WI38 (cell line): ENCODE measurements around the gene ITGB4.

Source experiments
- H3K4me3 ChIP-seq: 2 replicates; pipeline ENCODE4 v1.5.1; 2011; ENCODE audit warnings: low read depth, mild to moderate bottlenecking, control low read depth, low read length
- TF ChIP-seq, protein P1 (sequence below): IDR thresholded peaks from 2 replicates; pipeline ENCODE4 v1.5.1; 2012; ENCODE audit warnings: low read depth, mild to moderate bottlenecking, control low read depth, low read length

The ITGB4 gene

DNA sequence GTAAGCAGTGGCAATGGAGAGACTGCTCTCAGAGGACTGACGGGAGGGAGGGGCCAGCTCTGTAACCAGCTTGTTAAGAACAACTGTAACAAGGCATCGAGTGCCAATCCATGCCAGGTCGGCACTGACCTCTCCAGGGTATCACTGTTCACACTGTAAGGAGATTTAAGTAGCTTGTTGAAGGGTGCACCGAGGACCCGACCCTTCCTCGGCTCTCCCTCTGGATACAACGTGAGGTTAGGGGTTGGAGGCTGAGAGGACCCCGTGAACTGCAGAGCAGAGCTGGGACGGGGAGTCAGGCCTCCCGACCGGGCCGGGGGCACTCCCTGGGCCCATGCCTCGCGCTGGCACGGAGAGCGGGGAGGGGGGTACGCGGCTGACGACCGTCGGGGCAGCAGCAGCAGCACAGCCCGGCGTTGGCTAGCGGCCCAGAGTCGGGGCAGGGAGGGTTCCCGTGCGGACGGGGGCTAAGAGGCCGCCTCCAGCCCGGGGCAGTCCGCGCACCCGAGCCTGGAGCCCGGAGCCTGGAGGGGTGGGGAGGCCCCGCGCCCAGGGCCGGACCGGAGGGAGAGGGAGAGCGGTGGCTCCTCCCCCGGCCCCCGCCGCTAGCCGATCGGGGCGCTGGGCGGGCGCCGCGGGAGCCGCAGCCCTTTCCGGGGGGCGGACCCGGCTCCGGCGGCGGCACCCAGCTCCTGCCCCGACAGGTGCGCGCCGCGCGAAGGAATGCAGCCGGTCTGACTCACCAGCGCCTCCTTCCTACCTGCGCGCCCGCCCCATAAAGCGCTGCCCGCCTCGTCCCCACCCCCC is at the start of gene ITGB4:
ITGB4 (plus strand) TSS at position 804 of the 807 bp plus-strand sequence. CDS start 3,245 bp downstream, outside the sequence.
- TF ChIP-seq, protein P1, sequence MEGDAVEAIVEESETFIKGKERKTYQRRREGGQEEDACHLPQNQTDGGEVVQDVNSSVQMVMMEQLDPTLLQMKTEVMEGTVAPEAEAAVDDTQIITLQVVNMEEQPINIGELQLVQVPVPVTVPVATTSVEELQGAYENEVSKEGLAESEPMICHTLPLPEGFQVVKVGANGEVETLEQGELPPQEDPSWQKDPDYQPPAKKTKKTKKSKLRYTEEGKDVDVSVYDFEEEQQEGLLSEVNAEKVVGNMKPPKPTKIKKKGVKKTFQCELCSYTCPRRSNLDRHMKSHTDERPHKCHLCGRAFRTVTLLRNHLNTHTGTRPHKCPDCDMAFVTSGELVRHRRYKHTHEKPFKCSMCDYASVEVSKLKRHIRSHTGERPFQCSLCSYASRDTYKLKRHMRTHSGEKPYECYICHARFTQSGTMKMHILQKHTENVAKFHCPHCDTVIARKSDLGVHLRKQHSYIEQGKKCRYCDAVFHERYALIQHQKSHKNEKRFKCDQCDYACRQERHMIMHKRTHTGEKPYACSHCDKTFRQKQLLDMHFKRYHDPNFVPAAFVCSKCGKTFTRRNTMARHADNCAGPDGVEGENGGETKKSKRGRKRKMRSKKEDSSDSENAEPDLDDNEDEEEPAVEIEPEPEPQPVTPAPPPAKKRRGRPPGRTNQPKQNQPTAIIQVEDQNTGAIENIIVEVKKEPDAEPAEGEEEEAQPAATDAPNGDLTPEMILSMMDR, result no peak
- H3K4me3 ChIP-seq, result no peak within 1 kb of the TSS

DNA sequence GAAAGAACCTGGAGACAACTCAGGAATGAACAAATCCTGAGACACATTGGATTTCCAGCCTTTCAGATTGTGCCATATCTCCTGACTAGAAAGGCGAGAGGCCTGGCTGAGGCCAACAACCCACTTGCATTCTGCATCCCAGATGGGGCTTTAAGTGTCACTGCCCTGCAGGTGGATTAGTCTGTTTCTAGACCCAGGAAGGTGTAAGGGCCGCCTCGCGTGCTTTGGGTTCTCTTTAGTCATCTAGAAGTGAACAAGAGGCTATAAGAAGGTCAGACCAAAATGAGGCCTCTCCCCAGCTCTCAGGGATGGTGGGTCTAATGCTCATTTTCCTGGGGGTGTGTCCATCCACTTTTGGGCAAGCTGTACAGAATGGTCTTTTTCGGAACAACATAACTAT is 49.2 kb upstream of the ITGB4 start:
- no peak overlapping the region for H3K4me3 ChIP-seq
- TF ChIP-seq, protein P1, result no peak

DNA sequence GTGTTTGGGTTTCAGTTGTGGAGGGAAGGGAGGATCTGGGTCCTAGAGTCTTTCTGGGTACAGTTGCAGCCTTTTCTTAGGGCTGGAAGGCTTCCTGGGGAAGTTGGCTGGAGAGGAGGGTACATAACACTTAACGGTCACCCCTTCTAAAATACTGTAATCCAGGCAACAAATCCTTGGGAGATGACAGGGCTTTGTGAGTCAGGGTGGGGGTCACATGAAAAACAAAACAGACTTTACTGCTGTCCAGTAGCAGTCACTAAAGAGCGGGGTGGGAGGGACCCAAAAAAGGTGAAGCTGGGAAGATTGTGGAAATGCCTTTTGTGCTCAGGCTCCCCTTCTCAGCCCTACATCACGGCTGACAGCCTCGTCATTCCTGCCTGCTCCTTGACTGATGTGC is 47.8 kb upstream of the ITGB4 start:
- H3K4me3 ChIP-seq, result no peak overlapping the region
- TF ChIP-seq, protein P1, result no peak

DNA sequence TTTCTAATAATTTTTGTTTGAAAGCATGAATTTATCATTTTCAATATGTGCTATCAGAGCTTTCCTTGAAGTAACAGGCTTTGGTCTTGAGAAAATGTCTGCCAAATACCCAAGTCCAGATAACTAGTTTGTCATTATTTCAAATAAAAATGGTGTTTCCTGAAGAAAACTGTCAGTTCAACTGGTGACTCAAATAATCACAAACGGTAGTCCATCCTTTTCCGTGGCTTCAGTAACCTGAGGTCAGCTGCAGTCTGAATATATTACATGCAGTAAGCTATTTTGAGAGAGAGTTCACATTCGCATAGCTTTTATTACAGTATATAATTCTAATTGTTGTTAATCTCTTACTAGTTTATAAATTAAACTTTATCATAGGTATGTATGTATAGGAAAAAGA is 44.8 kb upstream of the ITGB4 start:
- H3K4me3 ChIP-seq, result no peak overlapping the region
- TF ChIP-seq, protein P1, result no peak

DNA sequence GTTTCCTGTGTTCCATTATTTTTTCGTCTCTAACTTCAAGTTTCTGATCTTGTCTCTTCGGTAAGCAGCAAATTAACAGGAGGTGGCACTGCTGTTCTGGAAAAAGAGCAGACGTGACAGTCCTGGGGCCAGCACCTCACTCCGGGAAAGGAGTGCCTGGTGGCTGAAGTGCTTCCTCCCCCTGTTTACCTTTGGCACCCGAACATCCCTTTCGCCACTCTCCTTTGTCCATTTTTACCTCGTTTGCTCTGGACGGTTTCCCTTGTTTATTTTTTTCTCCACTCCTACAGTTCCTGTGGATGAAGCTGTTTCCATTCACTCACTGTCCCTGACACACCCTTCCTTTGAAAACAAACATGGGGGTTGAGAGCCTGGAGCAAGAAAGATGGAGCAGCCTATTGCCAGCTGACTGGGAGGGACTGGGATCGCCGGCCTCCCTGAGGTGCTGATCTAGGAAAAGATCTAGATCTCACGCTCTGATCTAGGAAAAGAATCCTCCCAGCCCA is 41.5 kb upstream of the ITGB4 start:
- H3K4me3 ChIP-seq, result no peak overlapping the region
- TF ChIP-seq, protein P1, result no peak

DNA sequence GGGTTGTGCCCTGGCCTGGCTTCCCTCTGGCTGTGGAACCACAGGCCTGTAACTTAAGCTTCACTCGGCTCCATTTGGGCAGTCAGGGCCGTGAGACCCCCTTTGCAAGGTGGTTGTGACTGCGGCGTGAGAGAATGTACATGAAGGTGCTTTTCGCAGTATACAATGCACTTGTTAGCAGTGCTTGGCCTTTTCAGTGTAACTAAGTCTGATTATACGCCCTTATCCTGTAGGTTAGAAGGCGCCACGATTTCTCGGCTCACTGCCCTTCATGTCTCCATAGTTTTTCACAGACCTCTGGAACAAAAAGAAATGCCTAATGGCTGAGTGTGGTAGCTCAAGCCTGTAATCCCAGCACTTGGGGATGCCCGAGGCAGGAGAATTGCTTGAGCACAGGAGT is 40.8 kb upstream of the ITGB4 start:
- no peak overlapping the region for H3K4me3 ChIP-seq
- TF ChIP-seq, protein P1, result no peak

DNA sequence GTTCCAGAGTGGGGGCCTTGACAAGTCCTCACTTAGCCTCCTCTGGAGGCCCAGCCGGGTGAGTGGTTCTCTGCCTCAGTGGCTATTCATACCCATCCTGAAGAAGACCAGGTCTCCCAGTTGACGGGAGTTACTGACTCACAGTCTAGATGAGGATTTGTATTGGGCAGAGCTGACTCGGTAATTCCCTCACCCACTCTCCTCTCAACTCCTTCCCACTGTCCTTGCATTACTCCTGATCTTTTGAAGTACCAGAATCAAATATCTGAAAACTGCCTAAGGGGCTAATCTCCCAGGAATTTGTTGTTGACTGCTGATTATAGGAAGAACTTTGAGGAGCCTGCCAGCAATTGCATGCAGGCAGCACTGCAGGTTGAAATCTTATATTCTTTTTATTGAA is 40.0 kb upstream of the ITGB4 start:
- TF ChIP-seq, protein P1, result no peak

More for the DNA sequence above, 40.0 kb upstream of the ITGB4 start:
- no peak overlapping the region for H3K4me3 ChIP-seq
